Lung (tissue), 12 donors: ENCODE data around the gene NSMCE1. TPM values are rescaled to one million over a fixed set of nuclear protein-coding genes. Genes with fewer than 3 reads are reported as not detected.
"Not testable (repeated sequence)": the region's sequence is repeated elsewhere in the genome, so short reads cannot be mapped to it uniquely, and the experiment has no call there.

ENCODE experiments used
- ATAC-seq: fragments of 200-7000 bp; cut with Tn5 transposase; one replicate; pipeline ENCODE4 v1.9.1; 2020; ENCODE audit warnings: moderate number of reproducible peaks; ENCODE audit not compliant: insufficient read depth, low FRiP score
- DNase-seq, 3 donors: peaks; one replicate each; pipeline ENCODE4 v3.0.0-alpha.2; 2013 to 2017
- H3K27ac ChIP-seq, 2 donors: one replicate each; pipeline ENCODE4 v1.5.1; 2013; ENCODE audit warnings: mild to moderate bottlenecking in 2 of 2, moderate library complexity in 2 of 2, control low read depth in 1 of 2, inconsistent platforms in 1 of 2, low read depth in 1 of 2, low read length in 1 of 2
- H3K27me3 ChIP-seq, 3 donors: one replicate each; pipeline ENCODE4 v1.5.1; 2013; ENCODE audit warnings: low read length in 2 of 3; ENCODE audit not compliant: control insufficient read depth in 3 of 3, insufficient read depth in 3 of 3
- H3K36me3 ChIP-seq, 4 donors: one replicate each; pipeline ENCODE4 v1.5.1; 2013; ENCODE audit warnings: low read length in 4 of 4, mild to moderate bottlenecking in 1 of 4, moderate library complexity in 1 of 4; ENCODE audit not compliant: control insufficient read depth in 4 of 4, insufficient read depth in 4 of 4
- H3K4me1 ChIP-seq, 5 donors: one replicate each; pipeline ENCODE4 v1.5.1; 2013; ENCODE audit warnings: low read length in 5 of 5, mild to moderate bottlenecking in 2 of 5, moderate library complexity in 1 of 5; ENCODE audit not compliant: control insufficient read depth in 5 of 5, insufficient read depth in 5 of 5
- H3K4me3 ChIP-seq: one replicate; pipeline ENCODE4 v1.5.1; 2013; ENCODE audit warnings: mild to moderate bottlenecking, control low read depth, moderate library complexity
- H3K9ac ChIP-seq, 2 donors: one replicate each; pipeline ENCODE4 v1.5.1; 2013; ENCODE audit warnings: low read length in 2 of 2, control low read depth in 1 of 2; ENCODE audit not compliant: insufficient read depth in 1 of 2
- H3K9me3 ChIP-seq, 4 donors: one replicate each; pipeline ENCODE4 v1.5.1; 2013; ENCODE audit warnings: low read length in 3 of 4, mild to moderate bottlenecking in 1 of 4, moderate library complexity in 1 of 4; ENCODE audit not compliant: control insufficient read depth in 4 of 4, insufficient read depth in 3 of 4
- WGBS, 2 donors: extraction: QIAGEN DNeasy Blood & Tissue Kit; methylation state at CpG; one replicate each; pipeline ENCODE4 v1.1.7; 2013; 5-methylcytosine and 5-hydroxymethylcytosine counted together
- polyA plus RNA-seq, 2 donors: library from polyadenylated mRNA; stranded (reverse); fragments of 200-250 nt; gene quantifications; one replicate each; pipeline ENCODE4 v1.2.1, GENCODE V29; 2013
- total RNA-seq, 2 donors: library from RNA; depleted of rRNA in 1 of 2; stranded (reverse); fragments of >200 nt in 1 of 2; gene quantifications; one replicate each; pipeline ENCODE4 v1.2.1, GENCODE V29; 2014 to 2021
- TF ChIP-seq, protein P1 (sequence below): IDR thresholded peaks from 2 replicates; pipeline ENCODE4 v1.5.1; 2012; ENCODE audit warnings: mild to moderate bottlenecking; ENCODE audit errors: control extremely low read depth, extremely low read depth
- donor health status: control.
- donor health status: control.
- donor health status: Bipolar disorder and iron deficiency.
- donor health status: healthy.
- donor health status: DM: yes; HTN: yes; CAD: no.

The NSMCE1 gene
- total and polyA plus RNA-seq, 4 donors = 37.4 to 75.4 (median 57.2) TPM

DNA sequence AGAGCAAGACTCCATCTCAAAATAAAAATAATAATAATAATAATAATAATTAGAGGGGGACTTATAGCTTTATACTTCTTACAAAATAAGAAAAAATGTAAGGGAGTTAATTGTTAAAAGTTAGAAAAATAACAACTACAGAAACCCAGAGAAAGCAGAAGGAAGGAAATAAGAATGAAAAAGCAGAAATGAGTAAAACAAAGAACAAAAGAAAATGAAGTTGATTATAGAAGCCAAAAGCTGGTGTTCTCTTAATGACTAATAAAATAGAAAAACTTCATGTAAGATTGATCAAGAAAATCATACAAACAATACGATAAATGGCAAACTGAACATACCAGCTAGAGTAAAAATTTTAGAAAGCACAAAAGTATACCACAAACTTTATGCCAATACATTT lies 6.8 kb upstream of the NSMCE1 start:
- H3K9me3 ChIP-seq = no peaks in the 10 kb centered on the region
- no peak overlapping the region for H3K27ac ChIP-seq
- no peaks in the 10 kb centered on the region for H3K27me3 ChIP-seq
- no peaks in the 10 kb centered on the region for H3K36me3 ChIP-seq
- DNase-seq (no peak), ATAC-seq (no peak)
- no peak overlapping the region for H3K4me3 ChIP-seq
- H3K9ac ChIP-seq = no peak overlapping the region
- WGBS, 2 donors = 70 to 86% methylated on average over 1 of the region's 1 CpG
- H3K4me1 ChIP-seq = no peaks in the 10 kb centered on the region
- TF ChIP-seq, protein P1, sequence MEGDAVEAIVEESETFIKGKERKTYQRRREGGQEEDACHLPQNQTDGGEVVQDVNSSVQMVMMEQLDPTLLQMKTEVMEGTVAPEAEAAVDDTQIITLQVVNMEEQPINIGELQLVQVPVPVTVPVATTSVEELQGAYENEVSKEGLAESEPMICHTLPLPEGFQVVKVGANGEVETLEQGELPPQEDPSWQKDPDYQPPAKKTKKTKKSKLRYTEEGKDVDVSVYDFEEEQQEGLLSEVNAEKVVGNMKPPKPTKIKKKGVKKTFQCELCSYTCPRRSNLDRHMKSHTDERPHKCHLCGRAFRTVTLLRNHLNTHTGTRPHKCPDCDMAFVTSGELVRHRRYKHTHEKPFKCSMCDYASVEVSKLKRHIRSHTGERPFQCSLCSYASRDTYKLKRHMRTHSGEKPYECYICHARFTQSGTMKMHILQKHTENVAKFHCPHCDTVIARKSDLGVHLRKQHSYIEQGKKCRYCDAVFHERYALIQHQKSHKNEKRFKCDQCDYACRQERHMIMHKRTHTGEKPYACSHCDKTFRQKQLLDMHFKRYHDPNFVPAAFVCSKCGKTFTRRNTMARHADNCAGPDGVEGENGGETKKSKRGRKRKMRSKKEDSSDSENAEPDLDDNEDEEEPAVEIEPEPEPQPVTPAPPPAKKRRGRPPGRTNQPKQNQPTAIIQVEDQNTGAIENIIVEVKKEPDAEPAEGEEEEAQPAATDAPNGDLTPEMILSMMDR = no peak

DNA sequence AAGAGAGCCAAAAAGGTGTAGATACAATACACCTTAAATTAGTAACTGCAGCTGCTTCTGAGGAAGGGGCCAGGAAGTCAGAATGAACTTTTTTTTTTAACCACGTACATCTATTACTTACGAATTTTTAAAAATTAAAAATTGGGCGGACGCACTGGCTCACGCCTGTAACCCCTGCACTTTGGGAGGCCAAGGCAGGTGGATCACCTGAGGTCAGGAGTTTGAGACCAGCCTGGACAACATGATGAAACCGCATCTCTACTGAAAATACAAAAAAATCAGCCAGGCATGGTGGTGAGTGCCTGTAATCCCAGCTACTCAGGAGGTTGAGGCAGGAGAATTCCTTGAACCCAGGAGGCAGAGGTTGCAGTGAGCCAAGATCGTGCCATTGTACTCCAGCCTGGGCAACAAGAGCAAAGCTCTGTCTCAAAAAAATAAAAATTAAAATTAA lies 5.9 kb upstream of the NSMCE1 start:
- H3K9ac ChIP-seq, ATAC-seq, H3K4me1 ChIP-seq, H3K4me3 ChIP-seq, H3K27me3 ChIP-seq, H3K27ac ChIP-seq, DNase-seq, H3K9me3 ChIP-seq, H3K36me3 ChIP-seq: not testable (repeated sequence)
- 79 to 87% methylated on average over 7 of the region's 7 CpGs for WGBS, 2 donors

DNA sequence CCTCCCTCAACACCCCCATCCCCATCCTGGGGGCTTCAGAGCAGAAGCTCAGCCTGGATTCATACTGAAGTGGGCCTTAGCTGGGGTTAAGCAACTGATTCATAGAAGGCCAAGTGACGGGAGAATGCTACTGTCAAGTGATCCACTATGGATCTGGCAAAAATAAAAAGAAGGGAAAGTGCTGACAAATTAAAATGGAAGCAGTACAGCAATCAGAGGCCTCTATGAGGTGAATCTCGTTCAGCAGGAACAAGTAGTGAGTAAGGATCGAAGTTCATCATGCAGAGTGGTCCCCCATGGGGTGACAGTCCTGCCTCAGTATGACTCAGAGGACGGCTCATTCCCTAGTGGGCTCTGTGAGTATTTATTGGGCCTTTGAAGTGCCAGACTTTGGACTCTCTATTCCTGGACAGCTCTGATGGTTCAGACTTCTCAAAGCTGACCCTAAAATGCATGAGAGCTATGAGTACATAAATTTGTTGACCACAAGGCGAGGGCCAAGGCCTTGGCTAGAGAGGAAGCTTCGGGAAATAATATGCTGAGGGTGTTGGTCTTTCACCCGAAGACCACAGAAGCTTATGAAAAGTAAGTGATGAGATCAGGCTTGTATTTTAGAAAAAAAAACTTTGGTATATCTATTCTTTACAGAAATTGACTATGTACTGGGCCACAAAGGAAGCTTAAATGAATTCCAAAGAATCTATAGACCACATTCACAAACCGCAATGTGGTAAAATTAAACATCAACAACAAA lies 5.3 kb upstream of the NSMCE1 start:
- Histone ChIP-seq H3K4me3 (no peak overlapping the region), H3K27me3 (no peaks in the 10 kb centered on the region), H3K4me1 (peaks cover 0 to 5% (median 0%) of the 10 kb centered on the region in 5 donors), H3K9ac (no peak overlapping the region), H3K27ac (no peak overlapping the region), H3K36me3 (no peaks in the 10 kb centered on the region), H3K9me3 (no peaks in the 10 kb centered on the region)
- ATAC-seq (no peak), DNase-seq (no peak)
- 76 to 82% methylated on average over 8 of the region's 8 CpGs for WGBS, 2 donors
- TF ChIP-seq, protein P1 = no peak

DNA sequence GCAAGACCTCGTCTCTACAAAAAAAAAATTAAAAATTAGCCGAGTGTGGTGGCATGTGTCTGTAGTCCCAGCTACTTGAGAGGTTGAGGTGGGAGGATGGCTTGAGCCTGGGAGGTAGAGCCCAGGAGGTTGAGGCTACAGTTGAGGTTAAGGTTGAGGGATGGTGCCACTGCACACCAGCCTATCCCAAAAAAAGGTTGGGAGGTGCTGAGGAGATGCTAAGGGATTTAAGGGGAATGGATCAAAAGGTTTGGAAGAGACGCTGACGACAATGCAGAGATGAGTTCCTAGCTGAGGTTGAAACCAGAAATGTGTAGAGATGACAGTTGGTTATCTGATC lies 4.7 kb upstream of the NSMCE1 start:
- Histone ChIP-seq H3K4me1 (peaks cover 0 to 5% (median 0%) of the 10 kb centered on the region in 5 donors), H3K27me3 (no peaks in the 10 kb centered on the region), H3K27ac (no peak overlapping the region), H3K36me3 (no peaks in the 10 kb centered on the region), H3K9me3 (no peaks in the 10 kb centered on the region), H3K4me3 (no peak overlapping the region), H3K9ac (no peak overlapping the region)
- ATAC-seq = no peak
- TF ChIP-seq, protein P1 = no peak
- DNase-seq = no peak
- 91 to 96% methylated on average over 4 of the region's 4 CpGs for WGBS, 2 donors

DNA sequence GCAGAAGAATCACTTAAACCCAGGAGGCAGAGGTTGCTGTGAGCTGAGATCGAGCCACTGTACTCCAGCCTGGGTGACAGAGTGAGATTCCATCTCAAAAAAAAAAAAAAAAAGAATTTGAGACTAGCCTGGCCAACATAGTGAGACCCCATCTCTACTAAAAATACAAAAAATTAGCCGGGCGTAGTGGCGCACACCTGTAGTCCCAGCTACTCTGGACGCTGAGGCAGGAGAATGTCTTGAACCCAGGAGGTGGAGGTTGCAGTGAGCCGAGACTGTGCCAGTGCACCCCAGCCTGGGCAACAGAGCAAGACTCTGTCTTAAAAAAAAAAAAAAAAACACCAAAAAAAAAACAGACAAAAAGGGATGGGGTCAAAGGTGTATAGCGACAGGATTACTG lies 4.1 kb upstream of the NSMCE1 start:
- H3K27me3 ChIP-seq, DNase-seq, H3K36me3 ChIP-seq, H3K9me3 ChIP-seq, H3K27ac ChIP-seq, ATAC-seq, H3K4me1 ChIP-seq, H3K4me3 ChIP-seq, H3K9ac ChIP-seq: not testable (repeated sequence)
- 97% methylated on average over 7 of the region's 7 CpGs for WGBS, 2 donors
